Breast epithelium (tissue), 3 donors: Measurements from ENCODE around the gene CDK16.

Source experiments
- CTCF ChIP-seq, 3 donors: fragments of 450-650 bp; IDR thresholded peaks; one replicate each; pipeline ENCODE4 v1.5.1; 2016 to 2017; ENCODE audit warnings: antibody characterized with exemption in 3 of 3, mild to moderate bottlenecking in 3 of 3, moderate library complexity in 3 of 3
- POLR2A ChIP-seq: fragments of 450-650 bp; IDR thresholded peaks from one replicate; pipeline ENCODE4 v1.6.1; 2016; ENCODE audit warnings: antibody characterized with exemption, mild to moderate bottlenecking, moderate library complexity
- POLR2AphosphoS5 ChIP-seq, 3 donors: sonication (generic); formaldehyde crosslinking; IDR thresholded peaks; one replicate each; pipeline ENCODE4 v1.6.1; 2017; ENCODE audit warnings: antibody characterized with exemption in 3 of 3

GRCh38 chrX:47196098-47196497 lies 22.4 kb upstream of the CDK16 start:
- TF ChIP-seq POLR2AphosphoS5 (IDR thresholded peaks at IDR 0.05): no peak
- TF ChIP-seq CTCF (IDR thresholded peaks at IDR 0.05): no peak
- TF ChIP-seq POLR2A: no peak
